RWPE2 (cell line): ENCODE results near the gene SIPA1L3.

Experiments
- ATAC-seq: fragments of 200-7000 bp; cut with Tn5 transposase; 3 replicates; pipeline ENCODE4 v1.9.1; 2021; ENCODE audit warnings: low read depth
- DNase-seq: peaks from one replicate; pipeline ENCODE4 v3.0.0-alpha.2; 2020; ENCODE audit warnings: low spot score
- H3K27ac ChIP-seq: fragments of 450-650 bp; 2 replicates; pipeline ENCODE4 v1.5.1; 2017; ENCODE audit warnings: mild to moderate bottlenecking; ENCODE audit not compliant: poor library complexity, severe bottlenecking
- H3K27me3 ChIP-seq: fragments of 250-450 bp; sonication (Bioruptor Pico); 2 replicates; pipeline ENCODE4 v1.5.1; 2021; ENCODE audit warnings: mild to moderate bottlenecking, moderate library complexity; ENCODE audit not compliant: insufficient read depth, poor library complexity, severe bottlenecking
- H3K36me3 ChIP-seq: fragments of 250-450 bp; sonication (Bioruptor Pico); 2 replicates; pipeline ENCODE4 v1.5.1; 2020; ENCODE audit warnings: low read depth, mild to moderate bottlenecking, moderate library complexity
- H3K4me1 ChIP-seq: fragments of 250-450 bp; sonication (Bioruptor Pico); 2 replicates; pipeline ENCODE4 v1.5.1; 2021; ENCODE audit warnings: mild to moderate bottlenecking, moderate library complexity; ENCODE audit not compliant: insufficient read depth, poor library complexity, severe bottlenecking
- H3K4me3 ChIP-seq: fragments of 250-450 bp; sonication (Bioruptor Pico); 2 replicates; pipeline ENCODE4 v1.5.1; 2021; ENCODE audit warnings: mild to moderate bottlenecking, moderate library complexity; ENCODE audit not compliant: severe bottlenecking
- H3K9me3 ChIP-seq: fragments of 250-450 bp; sonication (Bioruptor Pico); 2 replicates; pipeline ENCODE4 v1.5.1; 2021; ENCODE audit warnings: mild to moderate bottlenecking, moderate library complexity; ENCODE audit not compliant: severe bottlenecking
- TF ChIP-seq, protein P1 (sequence below): fragments of 450-650 bp; IDR thresholded peaks from one replicate; pipeline ENCODE4 v1.5.1; 2017; ENCODE audit warnings: mild to moderate bottlenecking, moderate library complexity; ENCODE audit not compliant: poor library complexity, severe bottlenecking

SIPA1L3 gene

DNA sequence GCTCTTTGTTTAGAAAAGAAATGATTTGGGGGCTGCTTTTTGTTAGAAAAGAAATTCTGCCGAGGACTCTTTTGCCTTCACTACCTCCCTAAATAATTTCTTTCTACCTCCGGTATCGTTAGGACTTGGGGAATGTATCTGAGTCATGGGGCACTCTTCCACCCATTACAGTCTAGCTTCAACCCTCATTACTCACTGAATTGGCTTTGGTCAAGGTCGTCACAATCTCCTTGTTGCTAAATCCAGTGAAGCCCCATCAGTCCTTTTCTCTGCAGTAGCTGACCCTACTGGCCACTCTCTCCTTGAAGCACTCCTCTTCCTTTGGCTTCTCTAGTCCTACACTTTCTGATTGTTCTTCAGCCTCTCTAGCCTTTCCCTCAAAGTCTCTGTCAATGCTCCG is 34.6 kb upstream of the SIPA1L3 start:
- TF ChIP-seq, protein P1, sequence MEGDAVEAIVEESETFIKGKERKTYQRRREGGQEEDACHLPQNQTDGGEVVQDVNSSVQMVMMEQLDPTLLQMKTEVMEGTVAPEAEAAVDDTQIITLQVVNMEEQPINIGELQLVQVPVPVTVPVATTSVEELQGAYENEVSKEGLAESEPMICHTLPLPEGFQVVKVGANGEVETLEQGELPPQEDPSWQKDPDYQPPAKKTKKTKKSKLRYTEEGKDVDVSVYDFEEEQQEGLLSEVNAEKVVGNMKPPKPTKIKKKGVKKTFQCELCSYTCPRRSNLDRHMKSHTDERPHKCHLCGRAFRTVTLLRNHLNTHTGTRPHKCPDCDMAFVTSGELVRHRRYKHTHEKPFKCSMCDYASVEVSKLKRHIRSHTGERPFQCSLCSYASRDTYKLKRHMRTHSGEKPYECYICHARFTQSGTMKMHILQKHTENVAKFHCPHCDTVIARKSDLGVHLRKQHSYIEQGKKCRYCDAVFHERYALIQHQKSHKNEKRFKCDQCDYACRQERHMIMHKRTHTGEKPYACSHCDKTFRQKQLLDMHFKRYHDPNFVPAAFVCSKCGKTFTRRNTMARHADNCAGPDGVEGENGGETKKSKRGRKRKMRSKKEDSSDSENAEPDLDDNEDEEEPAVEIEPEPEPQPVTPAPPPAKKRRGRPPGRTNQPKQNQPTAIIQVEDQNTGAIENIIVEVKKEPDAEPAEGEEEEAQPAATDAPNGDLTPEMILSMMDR, result no peak
- no peaks in the 10 kb centered on the region for H3K36me3 ChIP-seq
- H3K9me3 ChIP-seq, result no peaks in the 10 kb centered on the region
- ATAC-seq (no peak), DNase-seq (no peak)
- H3K4me3 ChIP-seq, result no peak overlapping the region
- no peak overlapping the region for H3K27ac ChIP-seq
- peaks cover 2% of the 10 kb centered on the region for H3K4me1 ChIP-seq
- no peaks in the 10 kb centered on the region for H3K27me3 ChIP-seq

DNA sequence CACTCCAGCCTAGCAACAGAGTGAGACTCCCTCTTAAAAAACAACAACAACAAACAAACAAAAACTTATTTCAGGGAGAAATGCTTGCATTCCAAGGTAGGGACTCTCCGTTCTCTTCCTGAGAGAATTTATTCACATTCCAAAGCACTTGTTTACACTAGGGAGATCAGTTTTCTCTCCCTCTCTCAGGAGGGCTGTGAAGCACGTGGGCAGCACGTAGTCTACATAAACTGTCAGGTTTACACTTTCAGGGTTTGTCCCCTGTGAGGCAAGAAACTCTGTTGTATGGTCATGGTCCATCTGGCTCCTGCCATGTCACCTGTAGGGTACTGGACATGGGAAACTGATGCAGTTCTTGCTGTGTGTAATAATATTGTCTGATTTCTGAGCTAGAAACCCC is 32.2 kb upstream of the SIPA1L3 start:
- ATAC-seq (no peak), DNase-seq (no peak)
- no peaks in the 10 kb centered on the region for H3K9me3 ChIP-seq
- no peaks in the 10 kb centered on the region for H3K36me3 ChIP-seq
- H3K27ac ChIP-seq, result no peak overlapping the region
- H3K27me3 ChIP-seq, result no peaks in the 10 kb centered on the region
- TF ChIP-seq, protein P1, result no peak
- H3K4me3 ChIP-seq, result no peak overlapping the region
- no peaks in the 10 kb centered on the region for H3K4me1 ChIP-seq

GRCh38 chr19:37876032-37876431 is 31.0 kb upstream of the SIPA1L3 start:
- Histone ChIP-seq H3K9me3 (no peaks in the 10 kb centered on the region), H3K4me1 (no peaks in the 10 kb centered on the region), H3K4me3 (no peak overlapping the region), H3K27ac (no peak overlapping the region), H3K27me3 (no peaks in the 10 kb centered on the region), H3K36me3 (no peaks in the 10 kb centered on the region)
- TF ChIP-seq, protein P1, result no peak
- no peak for ATAC-seq
- DNase-seq, result no peak

DNA sequence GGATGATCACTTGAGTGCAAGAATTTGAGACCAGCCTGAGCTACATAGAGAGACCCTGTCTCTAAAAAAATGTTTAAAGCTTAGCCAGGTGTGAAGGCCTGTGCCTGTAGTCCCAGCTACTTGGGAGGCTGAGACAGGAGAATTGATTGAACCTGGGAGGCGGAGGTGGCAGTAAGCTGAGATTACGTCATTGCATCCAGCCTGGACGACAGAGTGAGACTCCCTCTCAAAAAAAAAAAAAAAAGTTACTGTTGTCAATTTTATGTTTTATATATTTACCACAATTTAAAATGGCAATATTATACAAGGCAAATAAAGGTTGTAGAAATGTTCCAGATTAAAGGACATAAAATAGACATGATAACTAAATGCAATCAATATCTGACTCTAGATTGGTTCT is 29.9 kb upstream of the SIPA1L3 start:
- H3K27me3 ChIP-seq, result no peaks in the 10 kb centered on the region
- TF ChIP-seq, protein P1, result no peak
- DNase-seq (no peak), ATAC-seq (no peak)
- H3K27ac ChIP-seq, result no peak overlapping the region
- no peak overlapping the region for H3K4me3 ChIP-seq
- H3K4me1 ChIP-seq, result no peaks in the 10 kb centered on the region
- no peaks in the 10 kb centered on the region for H3K36me3 ChIP-seq
- peaks cover 4% of the 10 kb centered on the region for H3K9me3 ChIP-seq

DNA sequence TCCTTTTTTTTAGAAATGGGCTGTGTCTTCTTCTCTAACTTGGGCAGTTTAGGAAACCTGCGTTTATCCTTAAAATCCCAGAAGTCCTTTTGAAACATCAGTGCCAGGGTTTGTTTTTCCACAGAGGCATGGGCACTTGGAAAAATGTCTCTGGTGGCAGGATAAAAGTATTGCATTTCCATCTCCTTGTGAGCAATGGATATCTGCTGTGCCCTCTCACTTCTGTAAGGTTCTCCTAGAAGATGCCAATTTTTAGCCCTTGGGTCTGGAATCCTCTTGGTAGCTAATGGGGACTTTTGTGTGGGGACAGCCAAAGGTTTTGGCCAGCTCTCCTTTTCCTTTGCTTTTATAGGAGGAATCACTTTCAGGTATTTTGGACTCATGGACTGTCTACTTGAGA is 21.6 kb upstream of the SIPA1L3 start:
- Histone ChIP-seq H3K4me1 (no peaks in the 10 kb centered on the region), H3K36me3 (no peaks in the 10 kb centered on the region), H3K27ac (no peak overlapping the region), H3K27me3 (no peaks in the 10 kb centered on the region), H3K4me3 (no peak overlapping the region), H3K9me3 (peaks cover 4% of the 10 kb centered on the region)
- DNase-seq (no peak), ATAC-seq (no peak)
- TF ChIP-seq, protein P1, result no peak
